Caco-2 (cell line): ENCODE results near the gene ZNF302. TPM values are rescaled to one million over a fixed set of nuclear protein-coding genes. Genes with fewer than 3 reads are reported as not detected.

Experiments
- BruUV-seq: library from RNA; stranded (reverse); fragments of 400-500 nt; replicated peaks from 2 replicates; lab custom pipeline; 2021; lab: Mats Ljungman, UMichigan
- CTCF ChIA-PET: fragments of 300-600 bp; sonication (Branson Sonifier 250); formaldehyde crosslinking; loops from one replicate; lab custom pipeline; 2022; ENCODE audit warnings: antibody characterized with exemption; lab: Charles Lee
- POLR2A ChIA-PET: fragments of 300-600 bp; sonication (Branson Sonifier 250); formaldehyde crosslinking; loops from one replicate; lab custom pipeline; 2022; ENCODE audit warnings: antibody characterized with exemption; lab: Charles Lee
- DNase-seq, 2 experiments: peaks; one replicate each; pipeline versions ENCODE4 v3.0.0 to v3.0.0-alpha.2; 2020 to 2022
- H3K27me3 ChIP-seq: replicated peaks from 2 replicates; pipeline ENCODE4 v1.6.0; 2011; ENCODE audit warnings: low read length; ENCODE audit not compliant: control insufficient read depth, insufficient read depth
- H3K36me3 ChIP-seq: 2 replicates; pipeline ENCODE4 v1.5.1; 2011; ENCODE audit warnings: low read length; ENCODE audit not compliant: control insufficient read depth, insufficient read depth
- H3K4me1 ChIP-seq: fragments of 250-450 bp; sonication (Bioruptor Pico); 2 replicates; pipeline ENCODE4 v1.5.1; 2020; ENCODE audit warnings: mild to moderate bottlenecking
- H3K4me3 ChIP-seq: 2 replicates; pipeline ENCODE4 v1.5.1; 2011; ENCODE audit warnings: low read depth, mild to moderate bottlenecking, control low read depth, low read length
- H3K9me3 ChIP-seq: fragments of 250-450 bp; sonication (Bioruptor Pico); 2 replicates; pipeline ENCODE4 v1.5.1; 2020; ENCODE audit warnings: mild to moderate bottlenecking, moderate library complexity
- H3K27ac Mint-ChIP-seq: one replicate; pipeline ENCODE4 v1.8.0; 2022; ENCODE audit warnings: mixed read lengths; ENCODE audit not compliant: unreplicated experiment
- H3K27me3 Mint-ChIP-seq: one replicate; pipeline ENCODE4 v1.8.0; 2022; ENCODE audit warnings: mixed read lengths; ENCODE audit not compliant: insufficient read depth, unreplicated experiment
- H3K36me3 Mint-ChIP-seq: one replicate; pipeline ENCODE4 v1.8.0; 2022; ENCODE audit warnings: mild to moderate bottlenecking, mixed read lengths; ENCODE audit not compliant: insufficient read depth, unreplicated experiment
- H3K4me1 Mint-ChIP-seq: one replicate; pipeline ENCODE4 v1.8.0; 2022; ENCODE audit warnings: low read depth, mixed read lengths; ENCODE audit not compliant: unreplicated experiment
- H3K4me3 Mint-ChIP-seq: one replicate; pipeline ENCODE4 v1.8.0; 2022; ENCODE audit warnings: mild to moderate bottlenecking, moderate library complexity, mixed read lengths; ENCODE audit not compliant: unreplicated experiment
- H3K9me3 Mint-ChIP-seq: one replicate; pipeline ENCODE4 v1.8.0; 2022; ENCODE audit warnings: mixed read lengths; ENCODE audit not compliant: unreplicated experiment
- CTCF ChIP-seq, 2 experiments: fragments of 200-600 bp in 1 of 2; IDR thresholded peaks; 1 replicate in 1 of 2; 2 replicates in 1 of 2; pipeline versions ENCODE4 v1.5.1 to v1.8.0; 2011 to 2022; ENCODE audit warnings: antibody characterized with exemption in 1 of 2, control low read depth in 1 of 2, inconsistent platforms in 1 of 2, low read depth in 1 of 2, low read length in 1 of 2, mild to moderate bottlenecking in 1 of 2, moderate library complexity in 1 of 2; ENCODE audit not compliant: insufficient read depth in 1 of 2, severe bottlenecking in 1 of 2, unreplicated experiment in 1 of 2
- intact Hi-C: fragments of 100-400 bp; cut with micrococcal nuclease; formaldehyde crosslinking; loops from one replicate; pipeline ENCODE4 v1.10.0; 2022; ENCODE audit not compliant: unreplicated experiment
- total RNA-seq: library from RNA; stranded (reverse); gene quantifications from 2 replicates; pipeline ENCODE4 v1.2.3, GENCODE V29; 2022

Gene ZNF302
- total RNA-seq, 1 experiment from 2014 or later: 30.1 TPM

DNA sequence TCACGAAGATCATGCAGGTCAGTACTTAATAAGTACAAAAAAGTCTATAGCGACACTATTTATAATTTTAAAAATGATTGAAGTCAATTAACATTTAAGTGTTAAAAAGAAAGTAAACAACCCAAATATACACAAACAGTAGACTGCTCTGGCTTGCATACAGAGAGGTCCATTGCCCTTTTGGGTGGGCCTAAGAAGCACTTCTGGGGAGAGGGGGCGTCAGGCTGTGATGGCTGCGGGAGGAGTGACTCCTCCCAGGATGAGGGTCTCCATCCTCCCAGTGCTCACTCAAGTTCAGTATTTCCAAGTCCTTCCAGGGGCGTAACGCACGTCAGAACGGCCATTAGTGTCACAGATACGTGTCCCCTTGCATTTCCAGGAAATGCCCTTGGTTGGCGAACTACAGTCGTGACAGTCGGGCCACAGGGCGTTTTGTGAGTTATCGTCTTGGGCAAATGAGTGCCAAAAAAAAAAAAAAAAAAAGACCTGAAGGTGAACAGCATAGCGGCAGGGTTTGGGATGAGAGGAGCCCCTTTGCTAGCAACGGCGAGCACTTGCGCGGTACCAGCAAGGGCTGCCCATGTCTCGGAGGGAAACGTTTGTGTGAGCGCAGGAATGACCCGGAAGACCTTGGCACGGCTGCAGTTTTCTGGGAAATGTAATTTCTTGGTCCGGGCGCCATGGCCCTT is 637 bp upstream of the ZNF302 start, which contains the start of gene SCGB2B2:
Gene SCGB2B2 (minus strand): TSS at position 463 of the 689 bp plus-strand sequence. CDS start 82,596 bp downstream, outside the sequence.
- Mint-ChIP-seq H3K9me3 (peaks cover 31% of the 10 kb centered on the region), H3K27ac (peak within 1 kb of the TSS; percentile 99), H3K4me3 (peak within 1 kb of the TSS; percentile 96), H3K36me3 (peaks cover 44% of the 10 kb centered on the region), H3K27me3 (peaks cover 3% of the 10 kb centered on the region), H3K4me1 (peaks cover 9% of the 10 kb centered on the region)
- TF ChIP-seq CTCF (IDR thresholded peaks at IDR 0.05; ENCODE audit: insufficient read depth in 1 of 2, low read depth in 1 of 2, low read length in 1 of 2, severe bottlenecking in 1 of 2, unreplicated experiment in 1 of 2): peak in 1 of 2 experiments; percentile 52
- ChIA-PET CTCF (interaction anchor here (0.6 to 1.5 kb wide), 5 partner anchors 12 to 615 kb away, joined by 3 to 4 read pairs (median 3); partner anchors contain the start of genes MAG and ZNF30), POLR2A (interaction anchor here (0.5 to 1.6 kb wide), 10 partner anchors 33 to 1601 kb away, joined by 3 to 10 read pairs (median 4); partner anchors contain the start of genes WTIP and ZNF181)
- BruUV-seq: TSS peak; percentile 73
- Histone ChIP-seq H3K4me1 (peaks cover 16% of the 10 kb centered on the region), H3K36me3 (peaks cover 12% of the 10 kb centered on the region), H3K9me3 (peaks cover 2% of the 10 kb centered on the region; the same call in 1 of the 2 replicates), H3K4me3 (peak within 1 kb of the TSS; percentile 95), H3K27me3 (no peaks in the 10 kb centered on the region)
- intact Hi-C loops: loop anchor here (1.0 to 2.0 kb wide), 2 partner anchors 56 to 96 kb away; partner anchors contain the start of gene ZNF599
- peak in 1 of 2 experiments; percentile 63 for DNase-seq

DNA sequence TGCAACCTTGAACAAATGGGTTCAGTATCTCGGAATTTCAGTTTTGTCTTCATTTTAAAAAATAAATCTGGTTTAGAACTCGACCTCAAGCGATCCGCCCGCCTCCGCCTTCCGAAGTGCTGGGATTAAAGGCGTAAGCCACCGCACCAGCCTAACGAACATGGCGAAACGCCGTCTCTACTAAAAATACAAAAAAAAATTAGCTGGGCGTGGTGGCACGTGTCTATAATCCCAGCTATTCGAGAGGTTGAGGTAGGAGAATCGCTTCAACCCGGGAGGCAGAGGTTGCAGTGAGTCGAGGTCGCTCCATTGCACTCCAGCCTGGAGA is 571 bp downstream of the ZNF302 start:
- H3K4me1 Mint-ChIP-seq: peaks cover 9% of the 10 kb centered on the region
- Histone ChIP-seq H3K4me1 (peaks cover 16% of the 10 kb centered on the region), H3K27me3 (no peaks in the 10 kb centered on the region), H3K36me3 (peaks cover 15% of the 10 kb centered on the region), H3K4me3 (peak overlapping the region; percentile 95), H3K9me3 (peaks cover 6% of the 10 kb centered on the region; the same call in 1 of the 2 replicates)
- peaks cover 54% of the 10 kb centered on the region for H3K36me3 Mint-ChIP-seq
- intact Hi-C loops: no loop called here
- peak overlapping the region; percentile 96 for H3K4me3 Mint-ChIP-seq
- BruUV-seq: no TSS peak
- peak overlapping the region; percentile 99 for H3K27ac Mint-ChIP-seq
- peaks cover 31% of the 10 kb centered on the region for H3K9me3 Mint-ChIP-seq
- TF ChIP-seq CTCF (IDR thresholded peaks at IDR 0.05; ENCODE audit: insufficient read depth in 1 of 2, low read depth in 1 of 2, low read length in 1 of 2, severe bottlenecking in 1 of 2, unreplicated experiment in 1 of 2): no peak
- no peaks in the 10 kb centered on the region for H3K27me3 Mint-ChIP-seq
- no peak for DNase-seq
- ChIA-PET POLR2A (interaction anchor here (0.6 to 1.6 kb wide), 5 partner anchors 19 to 1501 kb away, joined by 3 to 10 read pairs (median 4); partner anchors contain the start of genes WTIP and ZNF181), CTCF (interaction anchor here (1.0 to 1.5 kb wide), 4 partner anchors 14 to 249 kb away, joined by 3 to 4 read pairs (median 3); partner anchors contain the start of gene ZNF30)

DNA sequence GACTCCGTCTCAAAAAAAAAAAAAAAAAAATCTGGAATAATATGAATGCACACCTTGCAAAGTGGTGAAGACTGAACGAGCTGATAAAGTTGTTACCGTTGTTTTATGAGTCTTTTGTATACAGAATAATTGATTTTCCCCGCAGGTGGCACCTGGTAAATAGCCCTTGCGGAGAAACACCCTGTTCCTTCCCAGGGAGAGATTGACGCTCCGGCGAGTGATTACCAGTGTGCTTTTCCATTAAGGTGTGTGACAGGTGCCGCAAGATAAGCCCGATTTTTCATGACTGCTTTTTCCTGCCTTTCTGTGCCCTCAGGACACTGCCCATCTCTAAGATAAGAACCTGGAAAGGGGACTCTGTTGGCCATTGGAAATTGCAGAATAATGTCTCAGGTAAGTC is 943 bp downstream of the ZNF302 start:
- Mint-ChIP-seq H3K4me3 (peak overlapping the region; percentile 96), H3K4me1 (peaks cover 9% of the 10 kb centered on the region), H3K27me3 (no peaks in the 10 kb centered on the region), H3K36me3 (peaks cover 58% of the 10 kb centered on the region), H3K9me3 (peaks cover 32% of the 10 kb centered on the region), H3K27ac (peak overlapping the region; percentile 99)
- POLR2A ChIA-PET: interaction anchor here (0.9 to 1.6 kb wide), 2 partner anchors 197 to 1502 kb away, joined by 3 to 10 read pairs; partner anchors contain the start of gene WTIP
- Histone ChIP-seq H3K36me3 (peaks cover 15% of the 10 kb centered on the region), H3K9me3 (peaks cover 6% of the 10 kb centered on the region), H3K4me3 (peak overlapping the region; percentile 95), H3K4me1 (peaks cover 13% of the 10 kb centered on the region), H3K27me3 (no peaks in the 10 kb centered on the region)
- BruUV-seq: TSS peak; percentile 23
- intact Hi-C loops: no loop called here
- CTCF ChIA-PET: interaction anchor here (1.3 to 1.5 kb wide), 2 partner anchors 14 to 248 kb away, joined by 3 to 4 read pairs; partner anchors contain the start of gene ZNF30
- no peak for TF ChIP-seq CTCF (IDR thresholded peaks at IDR 0.05; ENCODE audit: insufficient read depth in 1 of 2, low read depth in 1 of 2, low read length in 1 of 2, severe bottlenecking in 1 of 2, unreplicated experiment in 1 of 2)
- no peak for DNase-seq
